Activated naive CD8-positive, alpha-beta T cell treated with anti-CD3 and anti-CD28 coated beads for 36 hours (primary cell): ENCODE results near the gene ATIC. TPM values are rescaled to one million over a fixed set of nuclear protein-coding genes. Genes with fewer than 3 reads are reported as not detected.

Experiments
- DNase-seq: peaks from one replicate; pipeline ENCODE4 v3.0.0; 2021
- H3K27ac Mint-ChIP-seq: one replicate; pipeline ENCODE4 v1.8.0; 2022; ENCODE audit warnings: mild to moderate bottlenecking, moderate library complexity, mixed read lengths
- H3K27me3 Mint-ChIP-seq: one replicate; pipeline ENCODE4 v1.8.0; 2022; ENCODE audit warnings: mild to moderate bottlenecking, mixed read lengths
- H3K36me3 Mint-ChIP-seq: one replicate; pipeline ENCODE4 v1.8.0; 2021; ENCODE audit warnings: mild to moderate bottlenecking, mixed read lengths
- H3K4me1 Mint-ChIP-seq: one replicate; pipeline ENCODE4 v1.8.0; 2021; ENCODE audit warnings: mixed read lengths
- H3K4me3 Mint-ChIP-seq: one replicate; pipeline ENCODE4 v1.8.0; 2022; ENCODE audit warnings: mild to moderate bottlenecking, moderate library complexity, mixed read lengths
- H3K9me3 Mint-ChIP-seq: one replicate; pipeline ENCODE4 v1.8.0; 2022; ENCODE audit warnings: mixed read lengths
- total RNA-seq, 2 experiments: library from RNA; stranded (reverse); gene quantifications; one replicate each; pipeline ENCODE4 v1.2.3, GENCODE V29; 2021

The ATIC gene
- total RNA-seq, 2 experiments from 2014 or later = 338 to 344 TPM

- H3K27ac Mint-ChIP-seq = no peak overlapping the region
- peaks cover 4% of the 10 kb centered on the region for H3K27me3 Mint-ChIP-seq
- H3K4me1 Mint-ChIP-seq = no peaks in the 10 kb centered on the region
- DNase-seq = no peak
- H3K9me3 Mint-ChIP-seq = no peaks in the 10 kb centered on the region
- H3K4me3 Mint-ChIP-seq = no peak overlapping the region
- H3K36me3 Mint-ChIP-seq = no peaks in the 10 kb centered on the region
Observed at GRCh38 chr2:215388002-215388728, 76.3 kb downstream of the ATIC start.

GRCh38 chr2:215390550-215390913, 78.7 kb downstream of the ATIC start:
- Mint-ChIP-seq H3K27me3 (peaks cover 7% of the 10 kb centered on the region), H3K36me3 (no peaks in the 10 kb centered on the region), H3K9me3 (no peaks in the 10 kb centered on the region)

GRCh38 chr2:215391531-215391930, 79.7 kb downstream of the ATIC start:
- no peak overlapping the region for H3K4me3 Mint-ChIP-seq
- no peak for DNase-seq
- H3K9me3 Mint-ChIP-seq = no peaks in the 10 kb centered on the region
- no peaks in the 10 kb centered on the region for H3K36me3 Mint-ChIP-seq
- H3K4me1 Mint-ChIP-seq = no peaks in the 10 kb centered on the region
- H3K27me3 Mint-ChIP-seq = peaks cover 9% of the 10 kb centered on the region
- H3K27ac Mint-ChIP-seq = no peak overlapping the region

More at GRCh38 chr2:215390550-215390913, 78.7 kb downstream of the ATIC start:
- DNase-seq = no peak
- Mint-ChIP-seq H3K4me3 (no peak overlapping the region), H3K4me1 (no peaks in the 10 kb centered on the region), H3K27ac (no peak overlapping the region)

- Mint-ChIP-seq H3K27ac (no peak overlapping the region), H3K36me3 (no peaks in the 10 kb centered on the region), H3K27me3 (peaks cover 9% of the 10 kb centered on the region), H3K4me1 (no peaks in the 10 kb centered on the region), H3K9me3 (no peaks in the 10 kb centered on the region), H3K4me3 (no peak overlapping the region)
- DNase-seq = no peak
Observed at GRCh38 chr2:215392164-215392563, 80.3 kb downstream of the ATIC start.

GRCh38 chr2:215392687-215393270, 80.9 kb downstream of the ATIC start:
- Mint-ChIP-seq H3K4me3 (no peak overlapping the region), H3K9me3 (no peaks in the 10 kb centered on the region), H3K27ac (no peak overlapping the region), H3K4me1 (no peaks in the 10 kb centered on the region), H3K27me3 (peaks cover 9% of the 10 kb centered on the region), H3K36me3 (no peaks in the 10 kb centered on the region)
- DNase-seq = no peak

GRCh38 chr2:215394102-215394805, 82.4 kb downstream of the ATIC start:
- Mint-ChIP-seq H3K9me3 (no peaks in the 10 kb centered on the region), H3K4me1 (no peaks in the 10 kb centered on the region), H3K27me3 (peaks cover 16% of the 10 kb centered on the region)

GRCh38 chr2:215395687-215396460, 84.0 kb downstream of the ATIC start:
- no peak overlapping the region for H3K4me3 Mint-ChIP-seq
- DNase-seq = no peak
- no peak overlapping the region for H3K27ac Mint-ChIP-seq
- H3K36me3 Mint-ChIP-seq = no peaks in the 10 kb centered on the region
- H3K9me3 Mint-ChIP-seq = no peaks in the 10 kb centered on the region
- H3K27me3 Mint-ChIP-seq = peaks cover 16% of the 10 kb centered on the region
- H3K4me1 Mint-ChIP-seq = no peaks in the 10 kb centered on the region

More at GRCh38 chr2:215394102-215394805, 82.4 kb downstream of the ATIC start:
- Mint-ChIP-seq H3K27ac (no peak overlapping the region), H3K36me3 (no peaks in the 10 kb centered on the region), H3K4me3 (no peak overlapping the region)
- no peak for DNase-seq

- Mint-ChIP-seq H3K9me3 (no peaks in the 10 kb centered on the region), H3K27me3 (peaks cover 22% of the 10 kb centered on the region), H3K4me1 (no peaks in the 10 kb centered on the region), H3K4me3 (no peak overlapping the region), H3K27ac (no peak overlapping the region), H3K36me3 (no peaks in the 10 kb centered on the region)
- no peak for DNase-seq
Observed at GRCh38 chr2:215396595-215397313, 84.9 kb downstream of the ATIC start.

GRCh38 chr2:215397632-215398341, 85.9 kb downstream of the ATIC start:
- Mint-ChIP-seq H3K27ac (no peak overlapping the region), H3K27me3 (peaks cover 21% of the 10 kb centered on the region), H3K4me3 (no peak overlapping the region), H3K9me3 (no peaks in the 10 kb centered on the region), H3K36me3 (no peaks in the 10 kb centered on the region), H3K4me1 (no peaks in the 10 kb centered on the region)
- DNase-seq = no peak

- Mint-ChIP-seq H3K27me3 (peaks cover 18% of the 10 kb centered on the region), H3K9me3 (no peaks in the 10 kb centered on the region), H3K4me1 (no peaks in the 10 kb centered on the region), H3K4me3 (no peak overlapping the region), H3K36me3 (no peaks in the 10 kb centered on the region), H3K27ac (no peak overlapping the region)
- DNase-seq = no peak
Observed at GRCh38 chr2:215399067-215399716, 87.3 kb downstream of the ATIC start.

Other genes starting within 250 kb of the ATIC start
- not detected for gene ABCA12, start 173.4 kb upstream of the ATIC start, total RNA-seq
- under 1 TPM; 0.29 to 0.30 TPM for gene FN1, start 124.0 kb downstream of the ATIC start, total RNA-seq